IPS-NIHi7 (cell line): ENCODE data around the gene LSAMP.
"Not testable (repeated sequence)": the region's sequence is repeated elsewhere in the genome, so short reads cannot be mapped to it uniquely, and the experiment has no call there.

Experiments
- DNase-seq: peaks from one replicate; pipeline ENCODE4 v3.0.0; 2012; ENCODE audit warnings: mixed read lengths; ENCODE audit errors: extremely low spot score

Gene LSAMP

DNA sequence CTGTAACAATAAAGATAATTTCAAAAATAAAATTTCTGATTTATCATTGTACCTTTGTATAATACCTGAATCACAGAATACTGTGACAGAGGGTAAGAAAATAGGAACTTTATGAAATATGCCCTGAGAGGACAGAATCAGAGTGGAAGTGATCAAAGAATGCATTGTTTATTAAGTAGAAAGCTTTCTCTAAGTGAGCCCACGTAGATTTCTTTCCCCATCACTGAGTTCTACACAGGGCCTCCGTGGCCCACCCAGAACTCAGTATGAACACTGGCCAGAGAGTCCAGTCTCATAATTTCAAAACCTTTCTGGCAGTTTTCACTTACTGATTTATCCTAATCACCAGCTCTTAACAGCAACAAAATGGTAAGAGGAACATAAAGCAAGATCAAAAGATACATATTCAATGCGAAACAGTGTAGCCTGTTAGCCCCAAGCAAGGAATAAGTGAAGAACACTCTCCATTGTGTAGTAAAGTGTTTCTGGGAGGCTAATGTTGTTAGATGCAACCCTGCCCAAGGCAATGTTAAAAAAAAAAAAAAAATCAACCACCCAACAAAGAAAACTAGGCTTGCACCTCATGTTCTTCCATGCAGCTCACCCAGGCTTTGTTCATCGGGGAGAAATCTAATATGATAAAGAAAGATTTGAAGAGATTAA is 341.3 kb downstream of the LSAMP start:
- no peak for DNase-seq

DNA sequence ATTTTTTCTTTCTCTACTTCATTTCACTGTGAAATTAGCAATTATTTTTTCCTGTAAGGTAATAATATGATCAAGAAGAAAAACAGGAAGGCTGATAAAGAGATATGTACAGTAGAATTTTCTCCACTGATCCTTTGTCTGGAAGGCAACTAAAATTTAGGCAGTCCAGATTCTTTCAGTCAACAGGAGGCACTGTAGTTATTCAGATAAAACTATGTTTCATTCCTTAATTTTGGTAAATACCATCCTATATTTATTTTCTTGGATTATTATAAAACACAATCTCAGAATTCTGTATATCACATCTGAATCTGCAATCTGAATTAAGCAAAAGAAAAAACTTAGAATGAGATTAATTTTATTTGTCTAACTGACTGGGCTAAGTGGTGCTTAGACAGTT is 343.2 kb downstream of the LSAMP start:
- no peak for DNase-seq

GRCh38 chr3:116097226-116097625 is 348.1 kb downstream of the LSAMP start:
- DNase-seq, result no peak

GRCh38 chr3:116096631-116097030 is 348.7 kb downstream of the LSAMP start:
- DNase-seq, result no peak

- DNase-seq, result no peak
Measured at GRCh38 chr3:116093374-116093773, 351.9 kb downstream of the LSAMP start.

- DNase-seq, result no peak
Measured at GRCh38 chr3:116087426-116087825, 357.9 kb downstream of the LSAMP start.

DNA sequence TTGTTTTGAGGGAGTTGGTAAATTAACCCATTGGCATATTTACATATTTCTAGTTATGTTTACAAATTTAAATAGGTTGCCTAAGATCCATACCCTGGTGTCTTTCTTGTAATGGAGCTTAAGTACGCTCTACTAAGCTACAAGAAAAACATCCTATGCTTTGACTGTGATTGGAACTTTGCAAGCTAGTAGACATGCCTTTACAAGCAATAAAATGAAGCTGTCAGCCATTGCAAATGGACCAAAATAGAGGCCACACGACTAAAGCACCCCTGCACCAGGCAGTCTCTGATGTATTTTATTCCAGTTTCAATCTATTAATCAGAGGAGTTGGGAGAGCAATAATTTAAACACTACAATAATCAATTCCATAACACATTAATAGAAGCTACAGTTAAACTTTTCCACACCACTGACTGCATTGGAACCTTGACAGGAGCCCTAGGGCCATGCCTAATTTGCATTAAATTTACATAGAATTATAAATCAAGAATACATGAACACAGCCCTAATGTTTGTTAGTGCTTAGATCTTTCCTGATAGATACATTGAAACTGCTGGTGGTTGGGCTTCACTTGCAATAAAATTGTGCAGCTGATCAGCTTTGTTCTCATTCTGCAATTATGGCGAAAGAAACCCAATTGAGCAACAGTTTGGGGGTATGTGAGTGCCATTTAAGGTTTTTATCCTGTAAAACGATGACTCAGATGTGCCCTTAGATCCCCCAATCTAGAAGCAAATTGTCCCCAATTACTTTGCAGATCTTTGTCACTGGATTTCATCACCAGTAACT is 360.1 kb downstream of the LSAMP start:
- DNase-seq, result no peak

DNA sequence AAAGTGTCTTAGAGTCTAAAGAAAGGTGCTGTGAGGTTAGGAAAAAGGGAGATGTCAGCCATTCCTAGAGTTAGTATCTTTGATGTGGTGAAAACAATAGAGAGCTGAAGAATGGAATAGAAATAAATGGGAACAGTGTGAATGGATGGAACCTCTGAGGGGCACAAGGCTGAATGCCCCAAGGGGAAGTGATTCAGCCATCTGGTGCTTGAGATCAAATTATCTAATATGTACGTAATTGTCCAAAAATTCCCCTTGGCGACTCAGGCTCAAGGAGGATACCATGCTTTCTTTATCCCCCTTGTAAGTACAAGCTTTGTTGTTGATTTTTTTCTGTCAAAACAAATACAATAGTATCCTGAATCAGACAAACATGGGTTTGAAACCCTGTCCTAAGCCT is 361.6 kb downstream of the LSAMP start:
- DNase-seq, result no peak

DNA sequence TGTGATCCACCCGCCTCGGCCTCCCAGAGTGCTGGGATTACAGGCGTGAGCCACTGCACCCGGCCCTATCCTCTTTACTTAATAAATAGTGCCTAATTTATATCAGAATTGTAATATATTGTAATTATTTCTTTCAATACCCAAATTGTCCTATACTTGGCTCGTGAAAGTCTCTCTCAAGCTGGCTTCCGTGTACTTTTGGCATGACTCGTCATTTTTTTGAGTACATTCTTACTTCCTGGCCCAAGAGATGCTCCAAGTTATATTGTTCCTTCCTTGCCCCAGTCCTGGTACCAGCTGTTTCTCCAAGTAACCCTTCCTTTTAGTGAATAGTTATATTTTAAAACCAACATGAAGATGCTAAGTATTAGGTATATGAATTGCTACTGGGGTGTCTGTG is 366.7 kb downstream of the LSAMP start:
- no peak for DNase-seq

DNA sequence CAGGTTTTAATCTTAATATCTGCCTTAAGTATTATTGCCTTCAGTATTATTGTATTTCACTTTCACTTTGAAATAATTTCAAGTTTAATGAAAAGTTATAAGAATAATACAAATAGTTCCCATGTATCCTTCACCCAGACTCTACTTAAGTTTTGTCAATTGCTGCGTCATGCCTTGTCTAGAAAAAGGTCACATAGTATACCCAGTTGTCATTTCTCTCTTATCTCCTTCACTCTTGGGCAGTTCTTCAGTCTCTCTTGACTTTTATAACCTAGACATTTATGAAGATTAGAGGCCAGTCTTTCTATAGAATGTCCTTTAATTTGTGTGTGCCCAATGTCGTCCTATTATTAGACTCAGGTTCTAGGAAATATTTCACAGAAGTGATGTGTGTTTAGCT is 367.7 kb downstream of the LSAMP start:
- DNase-seq, result no peak

GRCh38 chr3:116077059-116077458 is 368.2 kb downstream of the LSAMP start:
- no peak for DNase-seq

DNA sequence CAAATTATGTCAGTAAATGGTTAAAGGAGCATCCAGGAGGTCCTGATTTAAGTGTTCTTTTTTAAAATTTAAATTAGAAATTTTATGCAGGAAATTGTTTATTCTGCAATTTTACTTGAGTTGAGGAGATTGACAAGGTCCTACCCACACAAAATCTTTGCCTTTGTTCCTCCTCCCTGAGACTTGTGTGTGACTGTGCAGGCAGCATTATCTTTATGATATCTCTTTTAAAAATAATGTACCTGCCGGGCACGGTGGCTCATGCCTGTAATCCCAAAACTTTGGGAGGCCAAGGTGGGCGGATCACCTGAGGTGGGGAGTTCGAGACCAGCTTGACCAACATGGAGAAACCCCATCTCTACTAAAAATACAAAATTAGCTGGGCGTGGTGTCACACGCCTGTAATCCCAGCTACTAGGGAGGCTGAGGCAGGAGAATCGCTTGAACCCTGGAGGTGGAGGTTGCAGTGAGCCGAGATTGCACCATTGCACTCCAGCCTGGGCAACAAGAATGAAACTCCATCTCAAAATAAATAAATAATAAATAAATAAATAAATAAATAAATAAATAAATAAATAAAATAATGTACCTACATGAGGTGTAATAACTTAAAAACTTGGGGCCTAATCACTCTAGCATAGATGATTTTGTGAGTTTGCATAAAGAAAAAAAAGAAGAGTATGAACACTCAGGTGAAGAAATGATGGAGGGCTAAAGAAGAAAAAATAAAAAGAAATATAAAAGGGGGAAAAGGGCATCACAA is 374.6 kb downstream of the LSAMP start:
- not testable (repeated sequence) for DNase-seq

DNA sequence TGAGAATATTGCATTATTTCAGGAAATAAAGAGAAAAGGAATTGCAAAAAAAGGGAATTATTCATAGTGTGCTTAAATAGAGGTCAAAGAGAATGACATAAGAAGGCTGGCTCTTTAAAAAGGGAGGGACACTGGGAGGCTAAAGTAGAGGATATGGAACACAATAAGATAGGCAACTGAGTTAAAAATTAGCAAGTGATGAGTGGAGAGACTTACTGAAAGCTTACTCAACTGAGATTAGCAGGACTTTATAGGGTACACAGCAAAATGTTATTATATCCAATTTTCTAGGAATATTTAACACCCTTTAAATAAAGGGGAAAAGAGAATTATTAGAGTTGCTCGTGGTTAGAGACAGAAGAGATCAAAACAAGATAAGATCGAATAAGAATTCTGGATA is 375.2 kb downstream of the LSAMP start:
- no peak for DNase-seq

DNA sequence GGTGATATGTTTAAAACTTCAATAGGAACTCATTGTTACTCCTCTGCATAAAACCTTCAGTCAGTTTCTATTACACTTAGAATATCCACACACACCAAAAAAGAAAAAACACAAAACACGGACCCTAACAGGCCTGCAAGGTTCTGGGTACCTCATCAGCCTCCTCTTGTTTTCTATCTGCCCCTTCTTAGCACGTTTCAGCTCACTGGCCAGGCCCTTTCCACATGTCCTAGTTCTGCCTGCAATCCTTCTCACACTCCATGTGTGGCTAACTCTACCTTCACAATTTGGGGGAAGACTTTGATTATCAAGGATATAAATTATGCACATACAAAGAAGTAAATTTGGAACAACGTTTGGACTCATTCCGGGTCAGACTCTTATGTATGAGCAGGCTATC is 376.3 kb downstream of the LSAMP start:
- no peak for DNase-seq

- no peak for DNase-seq
Measured at GRCh38 chr3:116067326-116067725, 378.0 kb downstream of the LSAMP start.

DNA sequence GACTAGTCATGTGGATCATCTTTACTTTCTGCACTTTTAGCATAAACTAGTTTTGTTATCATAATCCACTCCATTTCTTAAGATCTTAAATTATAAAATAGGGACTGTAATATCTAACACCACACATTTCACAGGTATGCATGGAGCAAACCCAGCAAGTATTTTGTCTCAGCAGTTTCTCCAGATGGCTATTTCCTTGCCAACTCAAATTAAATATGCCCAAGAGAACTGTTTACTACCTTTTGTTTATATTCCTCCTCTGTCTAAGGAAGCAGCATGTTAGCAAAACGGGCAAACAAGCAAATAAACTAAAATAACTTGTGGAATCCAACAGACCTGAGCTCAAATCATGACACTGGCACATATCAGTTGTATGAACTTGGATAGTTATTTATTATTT is 379.8 kb downstream of the LSAMP start:
- DNase-seq, result no peak

GRCh38 chr3:116064646-116065045 is 380.6 kb downstream of the LSAMP start:
- no peak for DNase-seq

DNA sequence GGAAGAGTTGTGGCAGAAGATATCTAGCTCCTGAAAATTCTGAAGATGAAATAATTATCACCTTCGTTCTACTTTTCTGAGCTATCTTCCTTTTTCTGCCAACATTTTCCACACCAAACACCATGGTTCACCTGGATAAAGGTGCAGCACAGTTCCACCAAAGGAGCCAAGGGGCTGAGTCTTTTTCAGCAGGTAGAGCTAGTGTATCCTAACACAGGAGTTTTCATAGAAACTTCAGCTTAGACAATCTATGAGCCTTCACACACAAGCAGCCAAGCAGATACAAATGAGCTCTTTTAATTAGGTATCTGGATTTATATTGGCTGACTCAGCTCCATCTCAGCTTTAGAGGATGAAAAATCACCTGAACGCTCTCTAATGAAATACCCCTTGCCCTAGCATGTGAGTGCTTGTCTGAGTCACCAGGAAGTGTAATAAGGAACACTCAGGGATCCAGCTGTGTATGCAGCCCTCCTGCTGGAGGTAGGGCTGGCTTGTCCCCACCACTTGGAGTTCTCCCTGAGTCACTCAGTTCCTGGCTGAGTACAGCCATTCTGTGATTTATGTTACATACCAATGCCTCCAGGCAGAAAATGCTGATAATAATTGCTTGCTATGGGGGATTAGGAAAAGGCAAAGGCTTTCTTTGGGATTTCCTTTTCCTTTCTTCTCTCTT is 385.7 kb downstream of the LSAMP start:
- DNase-seq, result peak; percentile 87

- DNase-seq, result no peak
Measured at GRCh38 chr3:116058844-116059243, 386.4 kb downstream of the LSAMP start.

GRCh38 chr3:116057400-116058006 is 387.8 kb downstream of the LSAMP start:
- no peak for DNase-seq

DNA sequence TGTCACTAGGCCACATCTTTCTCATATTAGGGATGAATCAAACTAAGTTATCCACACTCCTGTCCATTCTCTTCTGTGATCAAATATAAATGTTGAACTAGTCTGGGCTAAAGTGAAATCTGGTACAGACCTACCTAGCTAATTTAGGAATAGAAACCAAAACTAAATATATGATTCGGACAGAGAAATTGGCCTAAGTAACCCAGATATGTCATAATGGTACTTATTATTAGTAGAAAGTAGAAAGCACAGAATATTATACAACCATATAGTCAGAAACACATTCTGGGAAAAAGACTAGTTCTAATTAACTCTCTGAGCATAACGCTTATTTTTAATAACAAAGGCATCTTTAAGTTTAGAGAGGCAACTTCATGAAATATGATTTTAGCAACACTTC is 389.0 kb downstream of the LSAMP start:
- DNase-seq, result no peak

DNA sequence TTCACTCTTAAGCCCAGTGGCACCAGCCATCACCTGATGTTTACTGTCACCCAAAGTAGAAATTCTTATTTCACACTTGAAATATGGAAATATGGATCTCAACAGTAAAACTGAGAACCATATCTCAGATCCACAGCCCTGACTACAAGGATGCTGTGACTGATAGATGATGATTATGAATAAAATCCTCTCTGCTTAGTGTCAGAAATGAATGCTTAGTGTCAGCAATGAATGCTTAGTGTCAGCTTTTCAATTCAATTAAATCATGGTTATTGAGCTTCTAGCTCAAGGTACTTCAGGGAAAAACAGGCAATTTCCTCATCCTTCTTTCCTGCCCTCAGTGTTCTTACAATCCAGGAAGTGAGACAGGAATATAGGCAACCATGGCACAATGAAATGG is 392.3 kb downstream of the LSAMP start:
- DNase-seq, result no peak
